HG03103 (cell line): ENCODE results near the gene ADAM10.

ENCODE experiments used
- ATAC-seq: cut with Tn5 transposase; IDR thresholded peaks from one replicate; pipeline ENCODE4 v1.9.1; 2021; ENCODE audit warnings: low read depth; ENCODE audit not compliant: unreplicated experiment

Gene ADAM10

DNA sequence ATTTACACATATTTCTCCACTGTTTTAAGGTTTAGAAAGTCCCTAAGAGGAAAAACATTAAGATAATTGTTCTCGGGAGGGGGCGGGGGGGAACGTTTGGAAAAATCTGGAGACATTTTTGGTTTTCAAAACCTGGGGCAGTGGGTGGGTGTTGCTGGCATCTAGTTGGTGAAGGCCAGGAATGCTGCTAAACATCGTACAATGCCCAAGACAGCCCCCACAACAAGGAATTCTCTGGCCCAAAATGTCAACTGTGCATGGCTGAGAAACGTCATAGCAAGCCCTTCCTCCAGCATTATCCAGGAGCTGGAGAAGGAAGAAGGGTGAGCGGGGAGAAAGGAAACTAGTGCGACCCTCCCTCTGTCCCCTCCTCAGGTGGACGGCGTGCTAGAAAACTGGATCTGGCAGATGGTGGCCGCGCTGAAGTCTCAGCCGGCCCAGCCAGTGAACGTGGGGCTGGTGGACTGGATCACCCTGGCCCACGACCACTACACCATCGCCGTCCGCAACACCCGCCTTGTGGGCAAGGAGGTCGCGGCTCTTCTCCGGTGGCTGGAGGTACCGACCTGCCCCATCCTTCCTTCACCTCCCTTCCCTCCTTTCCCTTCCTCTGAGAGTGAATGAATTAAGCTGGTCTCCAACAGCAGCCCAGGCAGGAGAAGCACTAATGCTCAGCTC lies 208.0 kb downstream of the ADAM10 start:
- ATAC-seq = no peak

DNA sequence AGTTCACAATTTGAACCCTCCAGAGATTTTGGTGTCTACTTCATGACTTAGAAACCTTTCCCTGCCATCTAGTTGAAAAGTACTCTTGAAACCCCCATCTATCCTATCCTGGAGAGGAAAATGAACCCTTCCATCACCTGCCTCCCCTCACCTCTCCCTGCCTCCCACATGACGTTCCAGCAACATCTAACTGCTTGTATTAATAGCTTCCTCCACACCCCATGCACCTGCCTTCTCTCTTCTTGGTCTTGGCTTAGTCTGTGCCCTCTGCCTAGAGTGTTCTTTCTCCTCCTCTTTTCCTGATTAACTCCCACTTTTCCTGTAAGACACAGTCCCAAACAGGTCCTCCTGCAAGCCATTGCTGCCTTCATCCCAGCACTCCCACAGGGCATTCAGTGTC lies 210.0 kb downstream of the ADAM10 start:
- no peak for ATAC-seq

DNA sequence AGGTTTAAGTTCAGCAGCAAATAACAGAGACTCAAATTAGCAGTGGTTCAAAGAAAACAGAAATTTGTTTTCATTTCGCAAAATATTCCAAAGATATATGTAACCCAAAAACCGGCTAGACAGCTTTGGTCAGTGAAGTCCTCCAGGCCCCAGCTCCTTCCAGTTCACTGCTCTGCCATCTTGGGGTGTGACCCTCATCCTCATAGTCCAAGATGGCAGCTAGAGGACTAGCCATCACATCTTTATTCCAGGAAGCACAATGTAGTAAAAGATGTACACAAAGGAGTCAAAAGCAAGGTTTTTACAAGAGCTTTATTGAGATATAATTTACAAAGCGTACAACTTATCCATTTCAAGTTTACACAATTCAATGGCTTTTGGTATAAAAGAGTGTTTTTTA lies 210.6 kb downstream of the ADAM10 start:
- ATAC-seq = no peak
